Stimulated activated CD8-positive, alpha-beta memory T cell treated with anti-CD3 and anti-CD28 coated beads, Interleukin-7, amount 100 ng/mL, for 4 hours (primary cell): Measurements from ENCODE around the gene THAP12.
"Not testable (repeated sequence)": the region's sequence is repeated elsewhere in the genome, so short reads cannot be mapped to it uniquely, and the experiment has no call there.

Experiments
- DNase-seq, 2 donors: peaks; one replicate each; pipeline ENCODE4 v3.0.0-alpha.2; 2020; ENCODE audit warnings: low read depth in 2 of 2

THAP12 gene

GRCh38 chr11:76380977-76381719 is at the start of gene THAP12, which contains the start of gene GVQW3:
TSS of gene THAP12 (minus strand) at chr11:76381132. CDS start at chr11:76380836, 296 bp downstream.
TSS of gene GVQW3 (plus strand) at chr11:76381323. CDS start at chr11:76381829, 506 bp downstream.
- peak; percentile 94 to 97 for DNase-seq

- no peak for DNase-seq
These were observed 45.7 kb upstream of the THAP12 start for GRCh38 chr11:76426660-76427059.

- no peak for DNase-seq
These were observed 44.0 kb upstream of the THAP12 start for GRCh38 chr11:76424891-76425290.

GRCh38 chr11:76424379-76424778 is 43.4 kb upstream of the THAP12 start:
- DNase-seq: no peak

GRCh38 chr11:76419896-76420295 is 39.0 kb upstream of the THAP12 start:
- no peak for DNase-seq

GRCh38 chr11:76415073-76415472 is 34.1 kb upstream of the THAP12 start:
- DNase-seq: no peak

- DNase-seq: no peak
These were observed 30.0 kb upstream of the THAP12 start for GRCh38 chr11:76410851-76411357.

- DNase-seq: no peak
These were observed 27.4 kb upstream of the THAP12 start for GRCh38 chr11:76408171-76408965.

- no peak for DNase-seq
These were observed 25.4 kb upstream of the THAP12 start for GRCh38 chr11:76406359-76406758.

GRCh38 chr11:76401484-76401883 is 20.6 kb upstream of the THAP12 start:
- not testable (repeated sequence) for DNase-seq

GRCh38 chr11:76400967-76401366 is 20.0 kb upstream of the THAP12 start:
- DNase-seq: no peak

- no peak for DNase-seq
These were observed 16.5 kb upstream of the THAP12 start for GRCh38 chr11:76397383-76397782.

- DNase-seq: no peak
These were observed 14.4 kb upstream of the THAP12 start for GRCh38 chr11:76395296-76395695.

GRCh38 chr11:76394411-76394810 is 13.5 kb upstream of the THAP12 start:
- no peak for DNase-seq

GRCh38 chr11:76392870-76393269 is 11.9 kb upstream of the THAP12 start:
- no peak for DNase-seq

- no peak for DNase-seq
These were observed 11.0 kb upstream of the THAP12 start for GRCh38 chr11:76391811-76392475.

GRCh38 chr11:76391021-76391420 is 10.1 kb upstream of the THAP12 start:
- DNase-seq: no peak

- DNase-seq: no peak
These were observed 7.5 kb upstream of the THAP12 start for GRCh38 chr11:76388408-76388807.

GRCh38 chr11:76385903-76386302 is 5.0 kb upstream of the THAP12 start:
- no peak for DNase-seq

- no peak for DNase-seq
These were observed 1.3 kb upstream of the THAP12 start for GRCh38 chr11:76382209-76382608.

- peak; percentile 27 to 56 for DNase-seq
These were observed 564 bp downstream of the THAP12 start for GRCh38 chr11:76380159-76380976.
